Measurements from ENCODE around the gene NUDT4. TPM values are rescaled to one million over a fixed set of nuclear protein-coding genes. Genes with fewer than 3 reads are reported as not detected.
"Not testable (repeated sequence)": the region's sequence is repeated elsewhere in the genome, so short reads cannot be mapped to it uniquely, and the experiment has no call there.

Gene NUDT4
- total and polyA plus RNA-seq, 9 of the 15 experiments (the other 6 are each of a cell fraction or from before 2014, with no cell fraction given): 38.1 to 164 (median 99.2) TPM

GRCh38 chr12:93378196-93378997 is 672 bp downstream of the NUDT4 start:
- H3K9me3 ChIP-seq (replicated peaks; ENCODE audit: control insufficient read depth, insufficient read depth, low read depth, low read length); H3K27me3 ChIP-seq (ENCODE audit: control insufficient read depth in 2 of 2, insufficient read depth in 2 of 2, low read length in 2 of 2); H3K9me1 ChIP-seq (ENCODE audit: control insufficient read depth, insufficient read depth, low read length); in situ Hi-C loops (cut with MboI); BruUV-seq (replicated peaks); TF ChIP-seq MYC (CRISPR knock-in tag; IDR thresholded peaks at IDR 0.05; ENCODE audit: borderline replicate concordance, low read depth): not testable (repeated sequence)
- Histone ChIP-seq H4K20me1 (replicated peaks; ENCODE audit: control insufficient read depth, insufficient read depth, low read length) (peaks cover 50% of the 10 kb centered on the region), H3K4me3 (peak overlapping the region; percentile 97), H3K79me2 (ENCODE audit: control insufficient read depth, insufficient read depth, low read length) (peaks cover 98% of the 10 kb centered on the region), H3K36me3 (ENCODE audit: control insufficient read depth, insufficient read depth, low read length) (peaks cover 33% of the 10 kb centered on the region), H3K9ac (ENCODE audit: insufficient read depth in 1 of 2, low read depth in 2 of 2, low read length in 2 of 2) (peak overlapping the region; percentile 92 to 94), H3K4me1 (replicated peaks in 1 of 2; ENCODE audit: control insufficient read depth in 2 of 2, insufficient read depth in 2 of 2, low read length in 2 of 2) (peaks cover 14 to 17% of the 10 kb centered on the region in 2 experiments; a peak in 4 of 5 replicates), H3K4me2 (ENCODE audit: insufficient read depth, low read length) (peak overlapping the region; percentile 99), H3K27ac (ENCODE audit: extremely low read depth, low read depth, low read length) (peak overlapping the region; percentile 88), H2AFZ (ENCODE audit: low read depth, low read length) (0 out of 2 replicates have a peak overlapping the region, but pooled peaks have one; percentile 16)
- ATAC-seq (peak; percentile 2), DNase-seq (ENCODE audit: extremely low read depth in 1 of 4, low spot score in 3 of 4) (peak; percentile 39 to 68 (median 57)), FAIRE-seq (peak; percentile 6)
- ChIA-PET CTCF (ENCODE audit: low intra/inter-chr PET ratio) (interaction anchor here (1.0 kb wide), 1 partner anchor 250 kb away, joined by 3 read pairs; no protein-coding TSS in a partner anchor), POLR2A (interaction anchor here (1.0 kb wide), 1 partner anchor 63 kb away, joined by 4 read pairs; no protein-coding TSS in a partner anchor)
- intact Hi-C loops (cut with micrococcal nuclease): loop anchor here (5.0 kb wide), 1 partner anchor 281 kb away; no protein-coding TSS in a partner anchor
- under 1% methylated on average over 22 of the region's 64 CpGs for WGBS (ENCODE audit: insufficient coverage, low coverage, missing lambda C conversion rate)
- TF ChIP-seq ELF2 (CRISPR knock-in tag; IDR thresholded peaks at IDR 0.05): peak; percentile 21; the same call in 1 of the 2 replicates
- TF ChIP-seq, protein P1, sequence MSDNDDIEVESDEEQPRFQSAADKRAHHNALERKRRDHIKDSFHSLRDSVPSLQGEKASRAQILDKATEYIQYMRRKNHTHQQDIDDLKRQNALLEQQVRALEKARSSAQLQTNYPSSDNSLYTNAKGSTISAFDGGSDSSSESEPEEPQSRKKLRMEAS (CRISPR knock-in tag; IDR thresholded peaks at IDR 0.05): 0 out of 2 replicates have a peak, but pooled peaks have one; percentile 3
- TF ChIP-seq CCNT2 (IDR thresholded peaks at IDR 0.05; ENCODE audit: borderline replicate concordance, extremely low read depth, insufficient read length, low read depth, low read length): peak; percentile 23
- TF ChIP-seq RBM22 (IDR thresholded peaks at IDR 0.05; ENCODE audit: low read depth, low read length, poor library complexity, severe bottlenecking): peak; percentile 44
- TF ChIP-seq RBFOX2 (IDR thresholded peaks at IDR 0.05; ENCODE audit: low read depth, low read length): peak; percentile 88
- TF ChIP-seq, protein P2, sequence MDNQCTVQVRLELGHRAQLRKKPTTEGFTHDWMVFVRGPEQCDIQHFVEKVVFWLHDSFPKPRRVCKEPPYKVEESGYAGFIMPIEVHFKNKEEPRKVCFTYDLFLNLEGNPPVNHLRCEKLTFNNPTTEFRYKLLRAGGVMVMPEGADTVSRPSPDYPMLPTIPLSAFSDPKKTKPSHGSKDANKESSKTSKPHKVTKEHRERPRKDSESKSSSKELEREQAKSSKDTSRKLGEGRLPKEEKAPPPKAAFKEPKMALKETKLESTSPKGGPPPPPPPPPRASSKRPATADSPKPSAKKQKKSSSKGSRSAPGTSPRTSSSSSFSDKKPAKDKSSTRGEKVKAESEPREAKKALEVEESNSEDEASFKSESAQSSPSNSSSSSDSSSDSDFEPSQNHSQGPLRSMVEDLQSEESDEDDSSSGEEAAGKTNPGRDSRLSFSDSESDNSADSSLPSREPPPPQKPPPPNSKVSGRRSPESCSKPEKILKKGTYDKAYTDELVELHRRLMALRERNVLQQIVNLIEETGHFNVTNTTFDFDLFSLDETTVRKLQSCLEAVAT (IDR thresholded peaks at IDR 0.05): peak; percentile 65 to 93
- peak; percentile 53 for TF ChIP-seq HMGN3 (IDR thresholded peaks at IDR 0.05; ENCODE audit: borderline replicate concordance, extremely low read depth, insufficient read length, low read depth, low read length)
- 0 out of 2 replicates have a peak, but pooled peaks have one; percentile 39 for TF ChIP-seq RNF2 (IDR thresholded peaks at IDR 0.05)
- TF ChIP-seq, protein P3, sequence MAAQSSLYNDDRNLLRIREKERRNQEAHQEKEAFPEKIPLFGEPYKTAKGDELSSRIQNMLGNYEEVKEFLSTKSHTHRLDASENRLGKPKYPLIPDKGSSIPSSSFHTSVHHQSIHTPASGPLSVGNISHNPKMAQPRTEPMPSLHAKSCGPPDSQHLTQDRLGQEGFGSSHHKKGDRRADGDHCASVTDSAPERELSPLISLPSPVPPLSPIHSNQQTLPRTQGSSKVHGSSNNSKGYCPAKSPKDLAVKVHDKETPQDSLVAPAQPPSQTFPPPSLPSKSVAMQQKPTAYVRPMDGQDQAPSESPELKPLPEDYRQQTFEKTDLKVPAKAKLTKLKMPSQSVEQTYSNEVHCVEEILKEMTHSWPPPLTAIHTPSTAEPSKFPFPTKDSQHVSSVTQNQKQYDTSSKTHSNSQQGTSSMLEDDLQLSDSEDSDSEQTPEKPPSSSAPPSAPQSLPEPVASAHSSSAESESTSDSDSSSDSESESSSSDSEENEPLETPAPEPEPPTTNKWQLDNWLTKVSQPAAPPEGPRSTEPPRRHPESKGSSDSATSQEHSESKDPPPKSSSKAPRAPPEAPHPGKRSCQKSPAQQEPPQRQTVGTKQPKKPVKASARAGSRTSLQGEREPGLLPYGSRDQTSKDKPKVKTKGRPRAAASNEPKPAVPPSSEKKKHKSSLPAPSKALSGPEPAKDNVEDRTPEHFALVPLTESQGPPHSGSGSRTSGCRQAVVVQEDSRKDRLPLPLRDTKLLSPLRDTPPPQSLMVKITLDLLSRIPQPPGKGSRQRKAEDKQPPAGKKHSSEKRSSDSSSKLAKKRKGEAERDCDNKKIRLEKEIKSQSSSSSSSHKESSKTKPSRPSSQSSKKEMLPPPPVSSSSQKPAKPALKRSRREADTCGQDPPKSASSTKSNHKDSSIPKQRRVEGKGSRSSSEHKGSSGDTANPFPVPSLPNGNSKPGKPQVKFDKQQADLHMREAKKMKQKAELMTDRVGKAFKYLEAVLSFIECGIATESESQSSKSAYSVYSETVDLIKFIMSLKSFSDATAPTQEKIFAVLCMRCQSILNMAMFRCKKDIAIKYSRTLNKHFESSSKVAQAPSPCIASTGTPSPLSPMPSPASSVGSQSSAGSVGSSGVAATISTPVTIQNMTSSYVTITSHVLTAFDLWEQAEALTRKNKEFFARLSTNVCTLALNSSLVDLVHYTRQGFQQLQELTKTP (IDR thresholded peaks at IDR 0.05; ENCODE audit: low read depth in 1 of 2, partially characterized antibody in 2 of 2): peak; percentile 11 to 25
- TF ChIP-seq MYC (IDR thresholded peaks at IDR 0.05; ENCODE audit: low read depth, low read length): peak; percentile 1; the same call in 1 of the 2 replicates
- 0 out of 2 replicates have a peak, but pooled peaks have one; percentile 19 for TF ChIP-seq EP400 (IDR thresholded peaks at IDR 0.05)
- peak; percentile 28 for TF ChIP-seq HNRNPLL (IDR thresholded peaks at IDR 0.05; ENCODE audit: low read depth, low read length, poor library complexity, severe bottlenecking)
- TF ChIP-seq KAT7 (CRISPR knock-in tag; IDR thresholded peaks at IDR 0.05; ENCODE audit: borderline replicate concordance): peak; percentile 56; the same call in 1 of the 2 replicates
